Right renal cortex interstitium (tissue), 3 donors: ENCODE data around the gene NTRK2. TPM values are rescaled to one million over a fixed set of nuclear protein-coding genes. Genes with fewer than 3 reads are reported as not detected.
"Not testable (repeated sequence)": the region's sequence is repeated elsewhere in the genome, so short reads cannot be mapped to it uniquely, and the experiment has no call there.

ENCODE experiments used
- DNase-seq, 3 donors: peaks; one replicate each; pipeline ENCODE4 v3.0.0-alpha.2; 2013; ENCODE audit warnings: low read depth in 3 of 3, low spot score in 2 of 3
- polyA plus RNA-seq, 3 donors: library from polyadenylated mRNA; unstranded; fragments of 120-200 nt; gene quantifications; one replicate each; pipeline ENCODE4 v1.2.1, GENCODE V29; 2013; ENCODE audit not compliant: insufficient read length in 3 of 3

NTRK2 gene
- polyA plus RNA-seq, 3 donors = 99.5 to 132 (median 111) TPM

DNA sequence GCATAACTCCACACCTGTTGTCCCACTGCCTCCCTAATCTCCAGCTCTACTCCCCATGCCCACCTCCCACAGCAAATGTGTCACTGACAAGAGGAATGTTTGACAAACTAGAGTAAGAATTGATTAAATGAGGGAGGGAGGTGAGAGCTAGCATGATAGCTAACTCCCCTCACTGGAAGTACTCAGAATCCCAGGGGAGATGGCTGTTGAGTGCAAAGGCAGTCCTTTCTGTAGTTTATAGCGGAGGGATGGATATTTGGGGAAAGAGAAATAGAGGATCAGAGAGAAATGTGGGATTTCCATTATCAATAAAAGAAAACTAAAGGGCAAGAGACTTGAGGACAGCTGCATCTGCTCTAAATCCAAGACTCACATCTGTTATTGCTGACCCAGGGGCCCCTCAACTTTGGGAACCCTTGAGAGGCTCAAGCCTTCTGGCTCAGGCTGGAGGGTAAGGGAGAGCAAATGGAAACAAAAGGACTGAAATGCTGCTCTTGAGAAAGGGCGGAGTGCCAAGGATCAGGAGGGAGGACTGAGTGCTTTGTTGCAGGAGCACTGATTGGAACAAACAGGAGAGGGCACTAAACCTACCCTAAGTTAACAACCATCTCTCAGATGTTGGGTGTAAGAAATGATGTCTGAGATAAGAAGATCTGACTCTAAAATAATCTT is 372.1 kb downstream of the NTRK2 start:
- no peak for DNase-seq

DNA sequence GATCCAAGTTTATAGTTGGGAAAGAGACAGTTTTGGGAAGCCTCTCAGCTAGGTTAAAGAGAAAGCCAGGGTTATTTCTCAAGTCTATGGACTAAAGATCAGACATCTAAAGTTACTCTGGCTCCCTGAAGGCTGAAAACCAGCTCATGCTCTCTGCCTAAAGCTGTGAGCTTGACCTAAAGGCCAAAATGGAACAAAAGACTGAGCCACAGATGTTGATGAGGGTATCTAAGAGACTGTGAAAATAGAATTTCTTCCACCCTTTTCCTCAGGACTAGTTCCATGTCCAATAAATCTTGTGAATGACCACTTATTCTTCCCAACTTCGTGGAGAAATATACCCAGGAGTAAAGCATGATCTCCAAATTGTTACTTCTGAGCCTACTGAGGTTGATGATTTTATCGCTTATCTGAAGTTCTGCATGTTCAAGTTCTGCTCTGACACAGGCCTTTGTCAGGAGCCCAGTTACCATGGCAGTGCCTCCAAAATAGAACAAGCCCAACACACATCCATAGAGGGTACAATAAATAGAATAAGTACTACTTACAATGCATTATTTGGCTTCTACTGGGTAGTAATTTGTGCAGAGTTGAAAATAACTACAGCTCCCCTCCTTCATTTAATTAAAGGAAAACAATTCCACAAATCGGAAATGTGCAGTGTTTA is 373.6 kb downstream of the NTRK2 start:
- DNase-seq = no peak

DNA sequence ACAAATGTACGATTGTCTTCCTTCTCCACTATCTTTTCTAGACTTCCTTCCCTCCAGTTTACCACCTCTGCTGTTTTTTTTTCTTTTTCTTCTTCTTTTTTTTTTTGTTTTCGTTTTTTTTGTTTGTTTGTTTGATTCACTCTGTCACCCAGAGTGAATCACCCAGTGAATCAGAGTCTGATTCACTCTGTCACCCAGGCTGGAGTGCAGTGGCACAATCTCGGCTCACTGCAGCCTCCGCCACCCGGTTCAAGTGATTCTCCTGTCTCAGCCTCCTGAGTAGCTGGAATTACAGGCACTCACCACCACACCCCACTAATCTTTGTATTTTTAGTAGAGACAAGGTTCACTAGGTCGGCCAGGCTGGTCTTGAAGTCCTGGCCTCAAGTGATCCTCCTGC is 375.7 kb downstream of the NTRK2 start:
- DNase-seq = no peak

DNA sequence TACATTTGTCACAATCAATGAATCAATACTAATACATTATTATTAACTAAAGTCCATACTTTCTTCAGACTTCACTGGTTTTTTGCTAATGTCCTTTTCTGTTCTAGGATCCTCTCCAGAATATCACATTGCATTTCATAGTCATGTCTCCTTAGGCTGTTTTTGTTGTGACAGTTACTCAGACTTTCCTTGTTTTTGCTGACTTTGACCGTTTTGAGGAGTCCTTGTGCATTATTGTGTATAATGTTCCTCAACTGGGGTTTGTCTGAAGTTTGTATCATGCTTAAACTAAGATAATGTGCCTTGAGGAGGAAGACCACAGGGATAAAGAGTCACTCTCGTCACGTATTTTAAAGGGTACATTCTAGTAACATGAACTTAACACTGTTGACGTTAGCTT is 376.9 kb downstream of the NTRK2 start:
- DNase-seq = no peak

DNA sequence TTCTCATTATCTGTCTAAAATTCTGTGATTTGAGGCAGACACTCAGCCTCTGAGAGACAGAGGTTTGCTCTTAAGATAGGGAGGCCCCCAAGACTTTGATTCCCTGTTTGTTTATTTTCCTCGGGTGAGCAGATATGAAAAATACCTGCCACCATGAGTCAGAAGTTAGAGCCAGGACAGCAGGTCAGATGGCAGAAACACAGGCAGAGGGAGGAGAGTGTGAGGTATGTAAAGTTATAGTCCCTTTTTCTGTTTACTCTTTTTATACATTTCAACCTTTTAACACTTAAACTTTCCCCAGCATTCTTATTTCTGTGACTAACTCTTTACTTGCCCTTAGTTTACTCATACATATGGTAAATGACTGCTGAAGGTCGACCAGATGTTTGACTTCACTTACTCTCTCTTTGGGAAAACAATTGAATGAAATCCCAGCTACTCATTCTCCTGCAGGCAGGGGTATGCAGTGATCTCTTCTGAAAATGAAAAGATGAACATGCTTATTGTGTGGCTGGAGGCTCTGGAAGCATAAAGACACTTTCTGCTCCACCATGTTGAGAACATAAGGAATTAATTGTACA is 383.8 kb downstream of the NTRK2 start:
- DNase-seq = no peak

DNA sequence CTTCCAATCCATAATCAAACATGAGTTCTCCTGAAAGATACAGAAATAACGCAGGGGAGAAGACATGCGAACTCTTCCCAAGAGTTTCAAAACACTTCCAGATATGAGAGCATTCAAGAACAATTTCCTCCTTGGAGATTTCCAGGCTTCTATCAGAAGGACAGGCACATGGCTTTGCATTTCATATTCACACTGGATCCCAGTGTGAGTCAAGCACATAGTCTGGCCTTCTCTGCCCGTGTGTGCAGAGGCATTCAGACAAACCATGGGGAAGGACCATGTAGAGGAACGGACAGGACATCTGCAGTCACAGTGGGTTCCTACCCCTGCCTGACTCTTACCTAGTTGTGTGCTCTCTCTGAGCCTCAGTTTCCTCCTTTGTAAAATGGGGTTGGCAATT is 384.5 kb downstream of the NTRK2 start:
- DNase-seq = no peak

DNA sequence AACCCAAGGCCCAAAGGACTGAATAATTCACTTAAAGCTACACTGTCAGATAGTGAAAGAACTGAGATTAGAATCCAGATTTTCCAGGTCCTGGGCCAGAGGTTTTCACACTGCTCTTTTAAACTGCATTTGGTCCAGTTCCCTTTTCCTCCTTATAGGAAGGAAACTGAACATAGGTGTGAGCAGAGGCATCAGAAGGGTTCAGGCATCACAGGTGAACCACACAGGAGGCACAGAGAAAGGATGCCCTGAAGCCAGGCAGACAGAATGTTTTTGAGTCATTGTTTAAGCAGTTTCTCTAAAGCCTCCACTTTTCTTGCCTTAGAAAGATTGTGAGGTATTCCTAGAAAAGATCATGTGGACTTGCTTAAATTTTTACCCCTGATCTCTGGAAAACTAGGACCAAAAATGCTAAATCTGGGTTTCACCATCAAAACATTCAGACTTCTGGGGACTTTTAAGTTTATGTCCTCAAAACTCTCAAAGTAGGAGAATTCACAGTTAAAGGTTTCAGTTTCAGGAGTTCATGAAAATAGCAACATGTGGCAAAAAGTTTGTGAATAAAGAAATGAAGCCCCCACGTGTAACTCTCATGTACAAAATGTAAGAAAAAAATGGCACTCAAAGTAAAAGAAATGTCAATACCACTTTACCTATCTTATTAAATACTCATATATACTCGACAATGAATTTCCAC is 386.1 kb downstream of the NTRK2 start:
- no peak for DNase-seq

DNA sequence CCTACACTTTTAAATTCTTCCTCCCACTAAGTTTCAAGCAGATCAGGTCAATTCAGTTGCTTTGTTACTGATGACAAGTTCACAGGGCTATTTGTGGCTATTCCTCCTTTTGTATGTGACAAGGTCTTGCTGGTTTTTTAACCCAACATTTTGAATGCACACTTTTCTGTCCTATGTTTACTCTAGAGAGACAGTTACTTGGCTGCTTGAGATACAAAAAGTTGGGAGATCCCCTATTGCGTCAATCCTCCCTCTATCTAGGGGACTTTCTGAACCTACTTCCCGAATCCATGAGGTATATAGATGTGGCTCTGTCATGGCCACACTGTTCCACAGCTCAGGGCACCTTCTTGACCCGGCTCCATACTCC is 386.7 kb downstream of the NTRK2 start:
- DNase-seq = no peak

DNA sequence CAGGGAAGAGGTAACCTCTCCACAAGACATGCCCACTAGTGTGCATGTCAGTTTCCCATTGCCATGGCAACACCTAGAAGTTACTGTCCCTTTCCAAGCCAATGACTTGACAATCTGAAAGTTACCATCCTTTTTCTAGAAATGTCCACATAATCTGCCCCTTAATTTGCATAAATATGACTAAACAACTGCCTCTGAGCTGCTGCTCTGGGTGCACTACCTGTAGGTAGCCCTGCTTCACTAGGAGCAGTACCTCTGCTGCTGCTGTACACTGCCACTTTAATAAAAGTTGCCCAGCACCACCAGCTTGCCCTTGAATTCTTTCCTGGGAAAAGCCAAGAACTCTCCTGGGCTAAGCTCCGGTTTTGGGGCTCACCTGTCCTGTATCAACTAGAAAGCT is 392.4 kb downstream of the NTRK2 start:
- no peak for DNase-seq

DNA sequence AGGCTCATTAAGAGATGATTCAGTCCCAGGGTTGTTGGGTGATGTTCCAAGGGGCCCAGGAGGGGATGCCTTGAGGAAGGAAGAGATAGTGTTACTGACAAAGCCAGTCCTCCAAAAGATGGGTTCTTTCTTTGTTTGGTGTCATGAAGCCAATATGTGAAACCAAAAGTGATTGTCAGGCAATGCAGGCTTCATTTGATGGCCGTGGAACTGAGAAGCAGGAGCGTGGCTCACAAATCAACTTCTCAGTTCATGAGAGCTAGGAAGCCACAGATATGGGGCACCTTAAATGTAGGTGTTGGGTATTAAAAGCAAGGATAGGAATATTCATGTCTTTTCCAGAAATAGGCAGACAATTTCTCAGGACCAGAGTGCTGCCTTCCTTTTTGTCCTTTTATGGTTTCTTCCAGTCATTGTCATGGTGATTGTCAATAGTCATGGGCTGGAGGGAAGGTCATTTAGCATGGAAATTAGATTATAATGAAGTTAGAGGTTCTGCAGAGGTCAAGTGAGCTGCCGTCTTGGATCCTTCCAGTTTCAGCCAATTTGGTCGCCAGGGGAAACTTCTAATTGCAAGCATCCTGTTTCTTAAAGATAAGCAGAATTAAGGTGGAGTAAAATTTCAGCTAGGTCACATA is 393.0 kb downstream of the NTRK2 start:
- DNase-seq = no peak

DNA sequence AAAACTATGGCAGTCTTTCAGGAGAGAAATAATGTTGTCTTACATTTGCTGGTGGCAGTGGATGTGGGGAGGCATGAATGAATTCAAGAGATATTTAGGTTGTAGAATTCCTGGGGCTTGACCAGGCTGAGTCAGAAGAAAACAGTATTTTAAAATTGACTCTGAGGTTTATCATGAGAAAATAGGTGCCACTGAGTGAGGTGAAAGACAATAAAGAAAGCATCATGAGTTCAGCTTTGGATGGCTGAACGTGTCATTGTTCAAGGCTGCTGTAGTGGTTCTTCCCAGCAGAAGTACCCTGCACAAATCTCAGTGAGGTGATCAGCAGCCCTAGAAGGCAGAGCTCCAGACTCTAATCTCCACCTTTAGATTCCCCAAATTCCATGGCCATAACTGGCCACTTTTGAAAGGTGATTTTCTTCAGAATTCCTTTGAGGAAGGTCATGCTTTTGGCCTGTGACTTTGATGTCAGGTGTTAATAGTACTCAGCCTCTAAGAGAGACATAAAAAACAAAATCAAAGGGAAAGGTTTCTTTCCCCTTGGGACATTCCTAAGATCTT is 395.4 kb downstream of the NTRK2 start:
- DNase-seq = no peak

DNA sequence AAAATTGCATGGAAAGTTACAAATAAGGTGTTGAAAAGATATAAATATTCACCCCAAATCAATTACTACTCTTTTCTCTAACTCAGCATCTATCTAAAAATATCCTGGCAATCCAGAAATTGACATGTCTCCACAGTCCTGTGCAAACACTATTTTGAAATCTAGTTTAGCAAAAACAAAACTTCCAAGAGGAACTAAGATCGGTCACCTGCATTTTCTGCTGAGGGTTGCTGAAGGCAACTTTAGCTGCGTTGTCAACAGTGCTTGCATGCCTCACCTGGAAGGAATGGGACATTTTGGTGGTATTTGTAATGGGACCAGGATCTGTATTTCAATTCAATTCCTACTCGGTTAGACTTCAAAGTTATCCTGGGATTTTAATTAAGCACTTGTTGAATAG is 398.3 kb downstream of the NTRK2 start:
- DNase-seq = no peak

DNA sequence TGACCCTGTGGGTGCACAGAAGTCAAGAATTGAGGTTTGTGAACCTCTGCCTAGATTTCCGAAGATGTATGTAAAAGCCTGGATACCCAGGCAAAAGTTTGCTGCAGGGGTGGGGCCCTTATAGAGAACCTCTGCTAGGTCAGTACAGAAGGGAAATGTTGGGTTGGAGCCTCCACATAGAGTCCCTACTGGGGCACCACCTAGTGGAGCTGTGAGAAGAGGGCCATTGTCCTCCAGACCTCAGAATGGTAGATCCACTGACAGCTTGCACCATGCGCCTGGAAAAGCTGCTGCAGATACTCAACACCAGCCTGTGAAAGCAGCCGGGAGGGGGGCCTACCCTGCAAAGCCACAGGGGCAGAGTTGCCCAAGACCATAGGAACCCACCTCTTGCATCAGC is 399.9 kb downstream of the NTRK2 start:
- not testable (repeated sequence) for DNase-seq
